HFF-Myc (cell line): ENCODE results near the gene OR2G2.

Source experiments
- DNase-seq: peaks from one replicate; pipeline ENCODE4 v3.0.0-alpha.2; 2011; ENCODE audit warnings: low read depth; ENCODE audit errors: extremely low read depth
- H3K4me3 ChIP-seq: replicated peaks from 2 replicates; pipeline ENCODE4 v1.5.1; 2011; ENCODE audit warnings: low read depth, mild to moderate bottlenecking, control low read depth, low read length
- TF ChIP-seq, protein P1 (sequence below): IDR thresholded peaks from 2 replicates; pipeline ENCODE4 v1.5.1; 2012; ENCODE audit warnings: mild to moderate bottlenecking, low read depth, low read length, control low read depth; ENCODE audit errors: missing control alignments

The OR2G2 gene

DNA sequence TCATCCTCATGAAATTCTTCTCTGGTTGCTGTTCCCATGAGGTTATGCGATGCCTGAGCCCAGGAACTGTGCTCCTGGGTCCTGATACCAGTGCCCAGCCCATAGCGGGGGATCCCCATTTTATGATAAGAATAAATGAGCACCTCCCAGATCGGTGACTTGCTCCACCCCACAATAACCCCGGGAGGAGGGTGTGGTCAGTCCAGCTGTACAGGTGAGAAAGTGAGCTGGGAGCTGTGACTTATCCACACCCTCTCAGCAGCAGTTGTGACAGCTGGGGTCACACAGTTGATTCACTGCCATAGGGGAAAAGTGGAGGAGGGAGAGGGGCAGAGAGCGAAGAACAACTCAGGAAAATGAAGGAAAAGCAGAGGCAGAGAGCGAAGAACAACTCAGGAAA, 50.6 kb downstream of the OR2G2 start:
- no peak for DNase-seq
- no peak overlapping the region for H3K4me3 ChIP-seq
- TF ChIP-seq, protein P1, sequence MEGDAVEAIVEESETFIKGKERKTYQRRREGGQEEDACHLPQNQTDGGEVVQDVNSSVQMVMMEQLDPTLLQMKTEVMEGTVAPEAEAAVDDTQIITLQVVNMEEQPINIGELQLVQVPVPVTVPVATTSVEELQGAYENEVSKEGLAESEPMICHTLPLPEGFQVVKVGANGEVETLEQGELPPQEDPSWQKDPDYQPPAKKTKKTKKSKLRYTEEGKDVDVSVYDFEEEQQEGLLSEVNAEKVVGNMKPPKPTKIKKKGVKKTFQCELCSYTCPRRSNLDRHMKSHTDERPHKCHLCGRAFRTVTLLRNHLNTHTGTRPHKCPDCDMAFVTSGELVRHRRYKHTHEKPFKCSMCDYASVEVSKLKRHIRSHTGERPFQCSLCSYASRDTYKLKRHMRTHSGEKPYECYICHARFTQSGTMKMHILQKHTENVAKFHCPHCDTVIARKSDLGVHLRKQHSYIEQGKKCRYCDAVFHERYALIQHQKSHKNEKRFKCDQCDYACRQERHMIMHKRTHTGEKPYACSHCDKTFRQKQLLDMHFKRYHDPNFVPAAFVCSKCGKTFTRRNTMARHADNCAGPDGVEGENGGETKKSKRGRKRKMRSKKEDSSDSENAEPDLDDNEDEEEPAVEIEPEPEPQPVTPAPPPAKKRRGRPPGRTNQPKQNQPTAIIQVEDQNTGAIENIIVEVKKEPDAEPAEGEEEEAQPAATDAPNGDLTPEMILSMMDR: no peak
